ENCODE results near the gene TXNRD1.

GRCh38 chr12:104353012-104353981 is 137.7 kb downstream of the TXNRD1 start:
- TF ChIP-seq CTCF (IDR thresholded peaks at IDR 0.05) (no peak), POLR2AphosphoS5 (IDR thresholded peaks at IDR 0.05) (no peak)

Data from esophagus muscularis mucosa (tissue), 3 donors.